ENCODE measurements around the gene ZNF202.

ZNF202 gene

GRCh38 chr11:123681030-123681429 lies 60.4 kb downstream of the ZNF202 start:
- no peak overlapping the region for H3K4me3 ChIP-seq (ENCODE audit: low read length)
- TF ChIP-seq CTCF (IDR thresholded peaks at IDR 0.05; ENCODE audit: insufficient read depth, low read depth, low read length, missing control alignments): no peak
- DNase-seq (ENCODE audit: low read depth): no peak

- TF ChIP-seq CTCF (IDR thresholded peaks at IDR 0.05; ENCODE audit: insufficient read depth, low read depth, low read length, missing control alignments): no peak
- peak; percentile 86 for DNase-seq (ENCODE audit: low read depth)
- H3K4me3 ChIP-seq (ENCODE audit: low read length): no peak overlapping the region
These were observed 63.2 kb downstream of the ZNF202 start for GRCh38 chr11:123678246-123678645.

- H3K4me3 ChIP-seq (ENCODE audit: low read length): no peak overlapping the region
- DNase-seq (ENCODE audit: low read depth): no peak
- TF ChIP-seq CTCF (IDR thresholded peaks at IDR 0.05; ENCODE audit: insufficient read depth, low read depth, low read length, missing control alignments): no peak
These were observed 64.0 kb downstream of the ZNF202 start for GRCh38 chr11:123677510-123677909.

- TF ChIP-seq CTCF (IDR thresholded peaks at IDR 0.05; ENCODE audit: insufficient read depth, low read depth, low read length, missing control alignments): no peak
- peak; percentile 79 for DNase-seq (ENCODE audit: low read depth)
These were observed 67.2 kb downstream of the ZNF202 start for GRCh38 chr11:123674297-123674696.

More at GRCh38 chr11:123674297-123674696, 67.2 kb downstream of the ZNF202 start:
- no peak overlapping the region for H3K4me3 ChIP-seq (ENCODE audit: low read length)
